ENCODE measurements around the gene APBA2. TPM values are rescaled to one million over a fixed set of nuclear protein-coding genes. Genes with fewer than 3 reads are reported as not detected.

APBA2 gene
- total RNA-seq, 1 experiment from 2014 or later, result 12.9 TPM

GRCh38 chr15:29128671-29129070 is 242.9 kb downstream of the APBA2 start:
- H3K27me3 ChIP-seq (replicated peaks; ENCODE audit: insufficient read depth, low read depth, low read length, poor library complexity), result no peaks in the 10 kb centered on the region
- H3K9me3 ChIP-seq (ENCODE audit: low read depth, low read length, poor library complexity, severe bottlenecking), result no peaks in the 10 kb centered on the region
- no peak for TF ChIP-seq CTCF (conservative IDR thresholded peaks at IDR 0.05; ENCODE audit: low read depth, low read length)
- no peak for TF ChIP-seq EZH2 (IDR thresholded peaks at IDR 0.05; ENCODE audit: borderline replicate concordance, low read depth, low read length, poor library complexity, severe bottlenecking)
- H3K27ac ChIP-seq (ENCODE audit: low read depth, low read length, poor library complexity, severe bottlenecking), result no peak overlapping the region
- H3K4me1 ChIP-seq (ENCODE audit: insufficient read depth, low read length, poor library complexity, severe bottlenecking), result no peaks in the 10 kb centered on the region
- H3K4me3 ChIP-seq (ENCODE audit: low read depth, low read length, poor library complexity, severe bottlenecking), result no peak overlapping the region
- ChIA-PET POLR2A (ENCODE audit: low non-redundant PET) (no interaction called here), CTCF (no interaction called here)
- BruUV-seq (replicated peaks), result no TSS peak
- no peak for DNase-seq (ENCODE audit: low spot score)
- intact Hi-C loops (cut with micrococcal nuclease; ENCODE audit: unreplicated experiment), result no loop called here
- no peaks in the 10 kb centered on the region for H3K36me3 ChIP-seq (ENCODE audit: insufficient read depth, low read length, poor library complexity, severe bottlenecking)

GRCh38 chr15:29129221-29129620 is 243.4 kb downstream of the APBA2 start:
- intact Hi-C loops (cut with micrococcal nuclease; ENCODE audit: unreplicated experiment), result no loop called here
- no peak overlapping the region for H3K4me3 ChIP-seq (ENCODE audit: low read depth, low read length, poor library complexity, severe bottlenecking)
- CTCF ChIA-PET, result no interaction called here
- no peaks in the 10 kb centered on the region for H3K4me1 ChIP-seq (ENCODE audit: insufficient read depth, low read length, poor library complexity, severe bottlenecking)
- no peaks in the 10 kb centered on the region for H3K36me3 ChIP-seq (ENCODE audit: insufficient read depth, low read length, poor library complexity, severe bottlenecking)
- POLR2A ChIA-PET (ENCODE audit: low non-redundant PET), result interaction anchor here (0.7 kb wide), 1 partner anchor 35 kb away, joined by 3 read pairs; no protein-coding TSS in a partner anchor
- no TSS peak for BruUV-seq (replicated peaks)
- no peaks in the 10 kb centered on the region for H3K9me3 ChIP-seq (ENCODE audit: low read depth, low read length, poor library complexity, severe bottlenecking)
- no peak for DNase-seq (ENCODE audit: low spot score)
- no peak overlapping the region for H3K27ac ChIP-seq (ENCODE audit: low read depth, low read length, poor library complexity, severe bottlenecking)
- TF ChIP-seq CTCF (conservative IDR thresholded peaks at IDR 0.05; ENCODE audit: low read depth, low read length), result no peak
- TF ChIP-seq EZH2 (IDR thresholded peaks at IDR 0.05; ENCODE audit: borderline replicate concordance, low read depth, low read length, poor library complexity, severe bottlenecking), result no peak
- H3K27me3 ChIP-seq (replicated peaks; ENCODE audit: insufficient read depth, low read depth, low read length, poor library complexity), result no peaks in the 10 kb centered on the region

DNA sequence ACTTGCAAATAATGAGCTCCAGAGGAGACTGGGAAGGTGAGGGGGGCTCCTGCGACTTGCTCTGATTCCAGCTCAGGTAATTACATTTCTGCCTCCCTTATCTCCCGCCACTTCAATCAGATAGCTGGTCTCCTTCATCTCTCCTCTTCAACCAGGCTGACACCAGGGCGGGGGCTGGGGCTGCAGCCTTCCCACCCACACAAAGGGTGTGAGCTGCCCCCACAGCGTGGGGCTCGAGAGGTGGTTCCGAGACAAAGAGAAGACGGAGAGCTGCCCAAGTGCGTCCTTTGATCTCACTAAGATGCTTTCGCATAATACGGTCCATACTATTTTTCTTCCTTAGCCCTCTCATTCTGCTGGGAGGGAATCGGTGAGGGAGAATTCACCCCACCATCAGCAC is 244.2 kb downstream of the APBA2 start:
- ChIA-PET POLR2A (ENCODE audit: low non-redundant PET) (interaction anchor here (0.7 kb wide), 1 partner anchor 36 kb away, joined by 3 read pairs; no protein-coding TSS in a partner anchor), CTCF (no interaction called here)
- no peaks in the 10 kb centered on the region for H3K27me3 ChIP-seq (replicated peaks; ENCODE audit: insufficient read depth, low read depth, low read length, poor library complexity)
- TF ChIP-seq CTCF (conservative IDR thresholded peaks at IDR 0.05; ENCODE audit: low read depth, low read length) (no peak), EZH2 (IDR thresholded peaks at IDR 0.05; ENCODE audit: borderline replicate concordance, low read depth, low read length, poor library complexity, severe bottlenecking) (no peak)
- DNase-seq (ENCODE audit: low spot score), result no peak
- H3K4me1 ChIP-seq (ENCODE audit: insufficient read depth, low read length, poor library complexity, severe bottlenecking), result no peaks in the 10 kb centered on the region
- BruUV-seq (replicated peaks), result no TSS peak
- H3K27ac ChIP-seq (ENCODE audit: low read depth, low read length, poor library complexity, severe bottlenecking), result no peak overlapping the region
- intact Hi-C loops (cut with micrococcal nuclease; ENCODE audit: unreplicated experiment), result no loop called here
- no peak overlapping the region for H3K4me3 ChIP-seq (ENCODE audit: low read depth, low read length, poor library complexity, severe bottlenecking)
- H3K9me3 ChIP-seq (ENCODE audit: low read depth, low read length, poor library complexity, severe bottlenecking), result no peaks in the 10 kb centered on the region
- no peaks in the 10 kb centered on the region for H3K36me3 ChIP-seq (ENCODE audit: insufficient read depth, low read length, poor library complexity, severe bottlenecking)
